Caki2 (cell line): Measurements from ENCODE around the gene CDH4. TPM values are rescaled to one million over a fixed set of nuclear protein-coding genes. Genes with fewer than 3 reads are reported as not detected.
"Not testable (repeated sequence)": the region's sequence is repeated elsewhere in the genome, so short reads cannot be mapped to it uniquely, and the experiment has no call there.

Source experiments
- DNase-seq: peaks from one replicate; pipeline ENCODE4 v3.0.0-alpha.2; 2015; ENCODE audit warnings: low read depth
- in situ Hi-C: cut with HindIII; loops from 2 replicates; pipeline ENCODE4 v1.10.0; 2016; ENCODE audit warnings: low sequenced_read_pairs, low pct_unique_long_range_greater_than_20kb, mixed read lengths
- total RNA-seq: library from RNA; depleted of rRNA; stranded (reverse); fragments of >200 nt; shearing (Covaris generic); gene quantifications from 2 replicates; pipeline ENCODE4 v1.2.3, GENCODE V29; 2014; ENCODE audit warnings: low replicate concordance

The CDH4 gene
- total RNA-seq, 1 experiment from 2014 or later: 2.7 TPM

DNA sequence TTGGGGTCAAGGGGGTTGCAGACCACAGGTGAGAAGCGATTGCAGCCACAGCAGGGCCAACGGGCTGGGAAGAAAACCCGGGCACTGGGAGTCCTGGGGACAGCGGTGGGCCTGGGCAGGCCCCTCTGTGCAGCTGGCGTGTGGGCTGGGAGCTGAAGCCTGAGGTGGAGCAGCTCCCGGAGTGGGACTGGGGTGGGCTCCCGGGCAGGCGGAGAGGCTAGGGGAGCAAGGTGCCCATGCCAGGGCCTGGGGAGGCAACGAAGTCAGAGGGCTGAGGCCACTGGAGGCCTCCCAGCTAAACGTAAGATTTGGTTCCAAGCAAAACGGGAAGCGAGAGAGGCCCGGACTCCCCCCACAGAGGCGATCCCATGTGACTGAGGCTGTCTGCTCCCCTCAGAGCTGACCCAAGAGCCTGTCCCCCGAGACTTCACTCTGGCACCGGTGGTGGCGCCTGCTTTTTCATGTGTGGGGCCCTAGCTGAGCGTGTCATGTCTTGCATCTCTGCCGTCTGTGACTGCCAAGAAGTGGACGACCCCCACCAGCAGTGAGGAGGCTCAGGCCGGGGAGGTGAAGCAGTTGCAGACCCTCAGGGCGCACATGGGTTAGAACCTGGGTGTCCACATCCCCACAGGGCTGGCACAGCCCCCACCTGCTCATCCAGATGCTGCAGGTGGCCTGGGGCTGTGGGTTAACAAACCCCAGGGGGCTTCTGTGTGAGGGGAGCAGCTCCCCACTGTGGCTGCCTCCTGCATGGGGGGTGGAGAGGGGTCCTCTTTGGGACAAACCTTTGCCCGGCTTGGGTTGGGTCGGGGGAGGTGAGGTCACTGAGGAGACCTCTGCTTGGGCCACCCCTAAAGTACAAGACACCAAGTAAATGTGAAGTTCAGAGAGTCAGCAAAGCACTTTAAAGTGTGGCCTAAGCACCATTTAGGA, 601.3 kb downstream of the CDH4 start:
- in situ Hi-C loops: no loop called here
- DNase-seq: no peak

DNA sequence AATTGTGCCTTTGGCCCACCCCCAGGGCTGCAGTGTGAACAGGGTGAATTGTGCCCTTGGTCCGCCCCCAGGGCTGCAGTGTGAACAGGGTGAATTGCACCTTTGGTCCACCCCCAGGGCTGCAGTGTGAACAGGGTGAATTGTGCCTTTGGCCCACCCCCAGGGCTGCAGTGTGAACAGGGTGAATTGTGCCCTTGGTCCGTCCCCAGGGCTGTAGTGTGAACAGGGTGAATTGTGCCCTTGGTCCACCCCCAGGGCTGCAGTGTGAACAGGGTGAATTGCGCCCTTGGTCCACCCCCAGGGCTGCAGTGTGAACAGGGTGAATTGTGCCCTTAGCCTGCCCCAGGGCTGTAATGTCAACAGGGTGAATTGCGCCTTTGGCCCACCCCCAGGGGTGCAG, 602.5 kb downstream of the CDH4 start:
- DNase-seq, in situ Hi-C loops: not testable (repeated sequence)

DNA sequence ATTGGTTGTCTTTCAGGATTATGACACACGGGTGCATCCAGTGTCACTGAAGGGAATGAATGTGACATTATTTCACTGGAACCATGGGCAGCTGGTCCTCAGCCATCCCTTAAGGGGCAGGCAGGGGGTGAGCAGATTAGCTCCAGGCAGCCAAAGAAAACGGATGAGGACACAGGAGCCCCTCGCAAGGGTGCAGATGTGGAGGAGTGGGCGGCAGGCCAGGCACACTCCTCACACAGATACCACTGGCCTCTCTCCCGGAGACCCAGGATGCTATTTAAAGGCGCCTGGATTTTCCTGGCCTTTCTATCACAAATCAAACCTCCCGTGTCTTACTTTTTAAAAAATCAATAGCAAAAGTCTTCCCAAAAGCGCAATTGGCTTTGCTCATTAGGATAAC, 603.2 kb downstream of the CDH4 start:
- DNase-seq: no peak
- in situ Hi-C loops: no loop called here

DNA sequence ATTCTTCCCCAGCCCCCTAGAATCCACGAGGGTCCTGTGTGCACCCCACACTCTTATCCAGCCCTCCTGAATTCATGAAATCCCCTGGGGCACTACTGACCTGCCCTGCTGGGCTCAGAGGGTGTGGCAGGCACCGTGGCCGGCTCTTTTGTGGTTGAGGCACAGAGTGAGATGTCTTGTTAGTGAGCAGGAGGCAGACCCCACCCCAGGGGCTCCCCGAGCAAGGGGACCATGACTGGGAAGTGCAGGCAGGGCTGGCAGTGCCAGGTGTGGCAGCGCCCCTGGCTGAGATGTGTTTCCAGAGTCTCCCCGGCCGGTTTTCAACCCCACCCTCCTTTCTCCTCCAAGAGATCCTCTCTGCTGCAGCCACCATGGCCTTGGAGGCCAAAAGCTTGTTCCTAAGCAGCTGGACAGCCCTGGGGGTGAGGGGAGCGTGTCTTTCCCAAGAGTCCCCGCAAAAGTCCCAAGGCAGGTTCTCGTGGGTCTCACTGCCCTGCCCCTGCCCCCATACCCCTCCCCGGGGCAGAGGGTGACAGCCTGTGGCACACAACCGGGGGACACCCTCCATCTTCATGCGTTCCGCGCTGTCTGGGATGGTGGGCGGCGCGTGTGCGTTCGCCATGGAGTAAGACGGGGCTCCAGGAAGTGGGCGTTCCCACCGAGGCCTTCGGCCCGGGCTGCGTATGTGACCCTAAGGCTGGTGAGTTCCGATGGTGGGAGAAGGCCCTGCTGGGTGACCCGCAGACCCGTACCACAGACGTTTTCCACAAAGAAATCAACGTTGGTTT, 604.8 kb downstream of the CDH4 start:
- DNase-seq: no peak
- in situ Hi-C loops: no loop called here

DNA sequence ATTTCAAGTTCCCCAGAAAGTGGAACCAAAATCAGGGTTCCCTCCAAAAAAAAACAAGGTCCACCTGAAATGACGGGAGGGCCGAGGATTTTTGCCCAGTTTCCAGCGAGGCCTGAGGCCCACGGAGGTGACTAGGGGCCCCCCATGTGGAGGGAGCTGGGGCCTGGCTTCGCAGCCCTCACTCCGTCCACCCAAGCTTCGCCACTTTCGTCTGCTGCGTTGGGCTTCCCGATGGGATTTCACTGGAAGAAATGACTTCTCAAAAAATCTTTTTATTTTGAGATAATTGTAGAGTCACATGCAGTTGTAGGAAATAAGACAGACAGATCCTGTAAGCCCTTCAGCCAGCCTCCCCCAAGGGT, 605.3 kb downstream of the CDH4 start:
- in situ Hi-C loops: no loop called here
- no peak for DNase-seq

DNA sequence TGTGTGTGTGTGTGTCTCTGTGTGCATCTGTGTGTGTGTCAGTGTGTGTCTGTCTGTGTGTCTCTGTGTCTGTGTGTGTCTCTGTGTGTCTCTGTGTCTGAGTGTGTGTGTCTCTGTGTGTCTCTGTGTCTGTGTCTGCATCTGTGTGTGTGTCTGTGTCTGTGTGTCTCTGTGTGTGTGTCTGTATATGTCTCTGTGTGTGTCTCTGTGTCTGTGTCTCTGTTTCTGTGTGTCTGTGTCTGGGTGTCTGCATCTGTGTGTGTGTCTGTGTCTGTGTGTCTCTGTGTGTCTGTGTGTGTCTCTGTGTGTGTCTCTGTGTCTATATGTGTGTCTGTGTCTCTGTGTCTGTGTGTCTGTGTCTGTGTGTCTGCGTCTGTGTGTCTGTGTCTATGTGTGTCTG, 605.8 kb downstream of the CDH4 start:
- no peak for DNase-seq
- in situ Hi-C loops: no loop called here

DNA sequence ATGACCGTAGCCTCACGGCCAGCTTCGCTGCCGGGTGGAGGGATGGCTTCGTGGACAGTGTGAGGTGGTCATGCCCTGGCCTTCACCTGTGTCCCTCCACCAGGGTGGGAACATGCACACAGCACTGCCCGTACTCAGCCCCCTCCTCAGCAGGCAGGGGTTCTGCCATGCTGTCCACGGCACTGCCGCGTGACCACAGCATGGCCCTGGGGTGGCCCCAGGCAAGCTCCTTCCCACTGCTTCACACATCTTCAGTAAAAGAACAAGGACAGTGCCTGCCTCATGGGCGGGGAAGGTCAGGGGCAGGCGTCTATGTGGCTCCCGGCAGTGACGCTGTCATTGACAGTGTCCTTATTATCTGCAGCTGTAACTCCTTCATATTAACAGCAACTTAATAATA, 607.7 kb downstream of the CDH4 start:
- in situ Hi-C loops: no loop called here
- no peak for DNase-seq

DNA sequence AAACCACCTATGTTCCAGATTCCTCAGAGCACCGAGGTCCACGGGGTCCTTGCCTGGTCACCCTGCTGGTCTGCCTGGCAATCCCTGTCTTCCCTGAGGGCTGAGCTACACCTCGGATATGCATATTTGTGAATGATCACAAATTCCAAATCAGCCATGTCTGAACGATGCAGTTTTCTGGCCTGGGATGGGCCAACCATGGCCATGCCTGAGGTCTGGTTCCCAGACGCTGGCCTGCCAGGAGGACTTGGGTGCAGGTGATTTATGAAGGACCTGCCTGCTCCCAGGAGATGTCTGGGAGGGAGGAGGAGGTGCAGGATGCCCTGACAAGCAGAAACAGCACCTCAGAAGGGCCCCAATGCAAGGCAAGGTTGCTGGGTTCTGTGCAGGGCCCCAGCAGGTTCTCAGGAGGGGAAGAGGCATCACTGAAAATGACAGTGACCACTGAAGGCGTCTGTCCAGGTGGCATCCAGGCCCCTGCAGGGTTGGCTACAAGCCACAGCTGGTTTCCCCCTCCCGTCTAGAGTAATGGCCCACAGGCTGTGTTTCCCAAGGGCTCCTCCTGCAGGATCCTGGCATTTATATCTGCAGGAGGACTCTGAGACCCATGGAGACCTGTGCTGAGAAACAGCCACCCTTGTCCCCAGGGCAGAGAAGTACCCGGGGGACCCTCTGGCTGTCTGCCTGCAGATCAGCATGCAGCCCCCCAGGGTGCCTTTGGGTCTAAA, 608.4 kb downstream of the CDH4 start:
- DNase-seq: no peak
- in situ Hi-C loops: no loop called here

DNA sequence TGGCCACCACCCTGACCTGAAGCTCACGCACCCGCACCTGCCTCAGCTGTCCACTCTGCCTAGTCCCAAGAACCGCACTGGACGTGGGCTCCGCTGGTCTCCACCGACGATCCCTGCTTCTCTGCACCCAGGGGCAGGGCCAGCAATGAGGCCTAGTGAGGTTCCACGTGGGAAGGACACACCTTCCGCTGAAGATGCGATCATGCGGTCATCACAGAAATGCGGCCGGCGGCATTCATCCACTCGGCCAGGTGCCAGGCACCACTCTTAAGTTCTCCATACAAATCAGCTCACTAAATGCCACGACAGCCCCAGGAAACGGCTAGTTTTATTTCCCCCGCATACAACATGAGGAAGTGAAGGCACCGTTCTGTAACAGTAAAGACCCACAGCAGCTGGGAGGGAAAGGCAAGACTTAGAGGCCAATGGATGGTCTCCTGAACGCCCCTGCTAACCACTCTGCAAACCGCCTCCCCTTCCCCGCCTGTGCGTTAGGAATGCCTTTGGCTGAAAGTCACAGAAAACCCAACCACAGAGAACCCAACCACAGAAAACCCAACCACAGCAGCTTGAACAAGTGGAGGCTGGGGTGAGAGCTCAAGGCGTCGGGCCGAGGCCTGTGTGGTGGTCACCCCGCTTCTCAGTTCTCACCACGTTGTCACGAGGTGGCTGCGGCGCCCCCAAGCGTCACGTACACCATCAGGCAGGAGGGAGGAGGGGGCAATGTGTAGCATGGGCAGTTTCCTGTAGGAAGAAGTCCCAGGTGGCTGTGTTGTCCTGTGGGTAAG, 609.2 kb downstream of the CDH4 start:
- in situ Hi-C loops: no loop called here
- no peak for DNase-seq

DNA sequence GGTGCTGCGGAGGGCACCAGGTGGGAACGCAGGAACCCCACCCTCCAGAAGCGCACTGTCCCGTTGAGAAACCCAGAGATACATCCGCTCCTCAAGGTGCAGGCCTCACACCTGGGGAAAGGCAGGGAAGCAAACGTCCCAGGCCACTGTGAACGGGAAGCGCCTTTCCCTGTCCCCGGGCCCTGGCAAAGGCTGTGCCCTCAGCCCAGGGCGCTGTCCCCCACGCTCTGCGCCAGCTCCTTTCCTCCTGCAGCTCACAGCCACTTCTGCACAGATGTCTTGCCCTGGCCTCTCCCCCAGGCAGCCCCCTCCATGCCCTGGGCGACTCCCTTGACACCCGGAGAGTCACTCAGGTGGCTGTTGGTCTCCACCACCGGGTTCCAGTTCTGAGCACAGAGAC, 609.8 kb downstream of the CDH4 start:
- in situ Hi-C loops: no loop called here
- DNase-seq: no peak

DNA sequence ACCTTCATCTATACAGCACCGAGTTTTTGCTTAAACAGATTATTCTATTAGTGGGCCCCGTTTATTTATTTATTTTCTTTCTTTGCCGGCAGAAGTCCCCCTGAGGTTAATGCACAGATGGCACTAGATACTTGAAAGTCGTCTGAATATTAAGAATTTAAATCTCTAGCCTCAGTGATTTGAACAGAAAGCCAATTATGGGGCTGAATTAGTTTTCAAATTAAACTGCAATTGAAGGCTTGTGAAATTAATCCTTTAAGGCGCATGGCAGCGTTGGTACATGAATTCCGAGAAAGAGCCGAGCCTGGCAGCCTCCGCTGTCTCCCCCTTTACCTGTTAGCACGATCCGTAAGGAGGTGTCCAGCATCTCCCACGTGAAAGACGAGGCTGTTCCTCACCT, 610.8 kb downstream of the CDH4 start:
- in situ Hi-C loops: no loop called here
- DNase-seq: no peak

DNA sequence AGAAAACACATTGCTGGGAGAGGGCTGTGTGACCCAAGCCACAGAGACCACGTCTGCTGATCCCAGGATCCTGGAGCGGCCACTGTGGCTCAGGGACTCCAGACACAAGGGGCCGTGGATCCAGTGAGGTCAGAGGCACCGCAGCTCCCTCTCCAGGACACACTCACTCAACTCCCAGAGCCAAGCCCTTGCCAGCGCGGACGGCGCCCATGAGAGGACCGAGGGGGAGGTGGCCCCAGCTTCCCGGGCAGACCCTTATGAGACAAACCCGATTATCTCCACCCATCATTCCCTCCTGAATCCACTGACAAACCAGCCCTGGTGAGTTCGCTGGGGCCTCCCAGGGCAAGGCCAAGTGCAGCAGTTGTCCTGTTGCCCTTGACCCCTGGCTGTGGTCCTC, 612.4 kb downstream of the CDH4 start:
- in situ Hi-C loops: no loop called here
- DNase-seq: no peak

DNA sequence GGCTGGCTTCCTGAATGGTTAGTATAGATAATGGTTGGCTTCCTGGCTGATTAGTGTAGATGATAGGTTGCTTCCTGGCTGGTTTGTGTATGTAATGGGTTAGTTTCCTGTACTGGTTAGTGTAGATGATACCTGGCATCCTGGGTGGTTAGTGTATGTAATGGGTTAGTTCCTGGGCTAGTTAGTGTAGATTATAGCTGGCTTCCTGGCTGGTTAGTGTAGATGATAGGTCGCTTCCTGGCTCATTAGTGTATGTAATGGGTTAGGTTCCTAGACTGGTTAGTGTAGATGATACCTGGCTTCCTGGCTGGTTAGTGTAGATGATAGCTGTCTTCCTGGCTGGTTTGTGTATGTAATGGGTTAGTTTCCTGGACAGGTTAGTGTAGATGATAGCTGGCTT, 613.3 kb downstream of the CDH4 start:
- no peak for DNase-seq
- in situ Hi-C loops: no loop called here

DNA sequence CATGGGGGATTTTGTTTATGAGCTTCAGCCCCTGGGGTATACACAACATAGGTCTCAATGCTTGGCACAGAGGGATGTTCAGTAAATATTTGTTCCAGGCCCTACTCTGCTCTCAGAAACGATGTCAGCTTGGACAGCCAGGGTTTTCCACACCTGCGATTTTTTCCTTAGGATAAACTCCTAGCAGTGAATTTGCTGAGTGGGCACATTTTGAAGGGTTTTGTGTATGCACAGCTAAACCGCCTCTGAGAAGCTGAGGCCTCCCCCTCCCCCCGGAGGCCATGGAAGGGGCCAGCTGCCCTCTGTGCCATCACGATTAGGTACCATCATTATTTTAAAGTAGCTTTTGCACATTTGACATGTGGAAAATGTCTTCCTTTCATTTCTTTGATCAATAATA, 614.1 kb downstream of the CDH4 start:
- in situ Hi-C loops: no loop called here
- no peak for DNase-seq

DNA sequence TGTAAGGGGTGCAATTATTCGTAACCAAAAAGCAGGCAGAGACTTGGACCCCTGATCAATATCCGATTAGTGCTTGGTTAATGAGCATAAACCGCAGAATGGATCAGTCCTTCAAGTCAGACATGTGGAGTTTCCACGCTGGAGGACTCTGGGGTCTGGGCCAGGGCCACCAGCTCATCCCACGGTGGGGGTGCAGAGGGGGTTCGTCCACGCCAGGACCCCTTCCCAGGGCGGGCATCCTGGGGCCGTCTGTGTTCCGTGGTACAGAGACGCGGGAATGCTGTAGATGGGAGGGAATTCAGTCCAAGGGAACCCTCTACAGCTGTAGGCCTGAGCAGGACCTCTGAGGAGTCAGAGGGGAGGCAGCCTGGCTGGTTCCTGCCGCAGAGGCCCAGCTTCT, 615.9 kb downstream of the CDH4 start:
- in situ Hi-C loops: no loop called here
- no peak for DNase-seq

DNA sequence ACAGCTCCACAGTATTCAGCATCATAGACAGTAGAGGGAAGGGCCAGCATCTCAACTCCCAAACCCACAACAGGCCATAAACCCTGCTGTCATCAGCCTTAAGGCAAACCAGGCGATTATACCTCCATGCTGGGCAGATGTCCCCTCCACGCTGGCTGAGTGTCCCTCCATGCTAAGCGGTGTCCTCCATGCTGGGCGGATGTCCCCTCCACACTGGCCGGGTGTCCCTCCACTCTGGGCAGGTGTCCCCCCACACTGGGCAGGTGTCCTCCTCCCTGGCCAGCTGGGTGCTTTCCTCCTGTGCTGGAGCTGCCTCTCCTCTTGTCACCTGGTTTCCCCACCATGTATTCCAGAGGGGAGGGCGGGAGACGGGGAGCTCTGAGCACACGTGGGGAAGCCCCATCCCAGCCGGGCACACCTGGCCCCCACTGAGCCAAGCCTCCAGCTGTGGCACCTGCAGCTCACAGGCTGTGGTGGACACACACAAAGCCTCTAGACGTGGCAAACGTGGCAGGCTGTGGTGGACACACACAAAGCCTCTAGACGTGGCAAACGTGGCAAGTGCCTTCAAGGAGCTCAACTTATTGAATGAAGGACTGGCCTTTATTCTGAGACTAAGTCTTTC, 616.5 kb downstream of the CDH4 start:
- in situ Hi-C loops: no loop called here
- no peak for DNase-seq

DNA sequence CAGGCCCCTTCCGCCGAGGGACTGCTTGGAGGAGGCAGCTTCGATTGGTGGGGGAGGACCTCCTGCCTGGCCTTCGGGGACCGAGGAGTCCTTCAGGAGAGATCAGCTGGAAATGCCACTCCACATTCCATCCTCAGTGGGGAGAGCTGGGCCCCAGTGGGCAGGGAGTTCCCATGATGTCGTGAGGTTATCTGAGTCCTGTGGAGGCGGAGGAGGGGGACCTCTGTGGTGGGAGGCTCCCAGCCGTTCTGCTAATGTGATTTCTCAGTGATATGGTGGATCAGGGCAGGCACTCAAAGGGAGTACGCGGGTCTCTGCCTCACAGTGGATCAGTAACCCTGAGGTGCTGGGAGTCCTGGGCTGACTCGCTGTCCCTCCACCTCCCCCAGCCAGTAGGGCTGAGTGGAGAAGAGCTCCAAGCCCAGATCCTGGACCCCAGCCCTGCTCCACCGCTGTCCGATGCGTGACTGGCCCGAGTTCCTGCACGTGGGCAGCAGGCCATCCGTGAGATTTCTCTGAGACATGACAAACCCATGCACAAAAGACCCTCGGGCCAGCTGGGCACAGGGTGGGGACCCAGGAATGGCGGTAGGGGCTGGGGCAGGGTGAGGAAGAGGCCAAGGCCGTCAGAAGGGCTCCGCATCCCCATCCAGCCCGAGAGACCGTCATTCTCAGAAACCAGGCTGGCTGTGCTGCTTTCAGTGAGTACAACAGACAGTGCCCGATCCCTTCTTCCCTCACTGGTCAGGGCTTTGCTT, 617.9 kb downstream of the CDH4 start:
- in situ Hi-C loops: no loop called here
- no peak for DNase-seq
